Neural cell (in vitro differentiated cells): ENCODE data around the gene CARMIL1. TPM values are rescaled to one million over a fixed set of nuclear protein-coding genes. Genes with fewer than 3 reads are reported as not detected.

Source experiments
- H2AFZ ChIP-seq: fragments of 200-600, 300-800 bp; sonication (generic), shearing (Covaris generic); 2 replicates; pipeline ENCODE4 v1.6.0; 2014; ENCODE audit warnings: low read depth, mild to moderate bottlenecking, antibody characterized with exemption, low read length, moderate library complexity
- H3F3A ChIP-seq: fragments of 200-600 bp; shearing (Covaris generic); 2 replicates; pipeline ENCODE4 v1.6.1; 2016; ENCODE audit warnings: mild to moderate bottlenecking, moderate library complexity, mixed read lengths, antibody characterized with exemption, low read length; ENCODE audit not compliant: insufficient read depth, poor library complexity, severe bottlenecking
- H3K27ac ChIP-seq: fragments of 200-600, 300-800 bp; sonication (generic), shearing (Covaris generic); 2 replicates; pipeline ENCODE4 v1.5.1; 2014; ENCODE audit warnings: mild to moderate bottlenecking, low read length, moderate library complexity
- H3K27me3 ChIP-seq: fragments of 300-800, 200-600 bp; sonication (generic), shearing (Covaris generic); 2 replicates; pipeline ENCODE4 v1.6.0; 2014; ENCODE audit warnings: mild to moderate bottlenecking, low read depth, low read length, moderate library complexity; ENCODE audit not compliant: insufficient read depth
- H3K36me3 ChIP-seq: fragments of 300-800, 200-600 bp; sonication (generic), shearing (Covaris generic); 2 replicates; pipeline ENCODE4 v1.5.1; 2014; ENCODE audit warnings: mild to moderate bottlenecking, antibody characterized with exemption, low read length, moderate library complexity; ENCODE audit not compliant: insufficient read depth
- H3K4me2 ChIP-seq: fragments of 300-800, 200-600 bp; sonication (generic), shearing (Covaris generic); 2 replicates; pipeline ENCODE4 v1.6.0; 2014; ENCODE audit warnings: mild to moderate bottlenecking, low read length
- H3K4me3 ChIP-seq: fragments of 300-800, 200-600 bp; sonication (generic), shearing (Covaris generic); 2 replicates; pipeline ENCODE4 v1.5.1; 2014; ENCODE audit warnings: mild to moderate bottlenecking, low read length, moderate library complexity
- H3K79me2 ChIP-seq: fragments of 200-600 bp; shearing (Covaris generic); replicated peaks from 2 replicates; pipeline ENCODE4 v1.6.0; 2014; ENCODE audit warnings: mild to moderate bottlenecking, low read length, moderate library complexity; ENCODE audit not compliant: insufficient read depth
- H3K9ac ChIP-seq: fragments of 300-800, 200-600 bp; sonication (generic), shearing (Covaris generic); 2 replicates; pipeline ENCODE4 v1.6.1; 2016; ENCODE audit warnings: mild to moderate bottlenecking, low read length, mixed read lengths
- H3K9me2 ChIP-seq: fragments of 200-600 bp; shearing (Covaris generic); 2 replicates; pipeline ENCODE4 v1.6.1; 2016; ENCODE audit warnings: mild to moderate bottlenecking, low read length, mixed read lengths; ENCODE audit not compliant: insufficient read depth
- H3K9me3 ChIP-seq: fragments of 200-600, 300-800 bp; sonication (generic), shearing (Covaris generic); 2 replicates; pipeline ENCODE4 v1.6.1; 2016; ENCODE audit warnings: mild to moderate bottlenecking, mixed run types, low read length, moderate library complexity, mixed read lengths
- H4K20me1 ChIP-seq: fragments of 200-600 bp; shearing (Covaris generic); 2 replicates; pipeline ENCODE4 v1.6.1; 2016; ENCODE audit warnings: mild to moderate bottlenecking, mixed run types; ENCODE audit not compliant: insufficient read depth
- EP300 ChIP-seq: fragments of 450-650 bp; conservative IDR thresholded peaks from 2 replicates; pipeline ENCODE4 v1.6.1; 2014; ENCODE audit warnings: antibody characterized with exemption, mild to moderate bottlenecking, moderate library complexity; ENCODE audit not compliant: poor library complexity, severe bottlenecking
- EZH2 ChIP-seq: fragments of 200-600, 300-800 bp; shearing (Covaris generic), sonication (generic); IDR thresholded peaks from 2 replicates; pipeline ENCODE4 v1.6.1; 2014; ENCODE audit warnings: antibody characterized with exemption, low read length, borderline replicate concordance, mild to moderate bottlenecking; ENCODE audit not compliant: insufficient read depth, poor library complexity, severe bottlenecking
- MXI1 ChIP-seq: fragments of 450-650 bp; conservative IDR thresholded peaks from 2 replicates; pipeline ENCODE4 v1.6.1; 2014; ENCODE audit warnings: antibody characterized with exemption, mild to moderate bottlenecking; ENCODE audit not compliant: poor library complexity, severe bottlenecking
- POLR2AphosphoS5 ChIP-seq: IDR thresholded peaks from 2 replicates; pipeline ENCODE4 v1.6.1; 2012
- RAD21 ChIP-seq: fragments of 450-650 bp; conservative IDR thresholded peaks from 2 replicates; pipeline ENCODE4 v1.6.1; 2014; ENCODE audit warnings: antibody characterized with exemption, mild to moderate bottlenecking, moderate library complexity
- REST ChIP-seq: IDR thresholded peaks from 2 replicates; pipeline ENCODE4 v1.6.1; 2012; ENCODE audit warnings: borderline replicate concordance
- SMC3 ChIP-seq: fragments of 450-650 bp; conservative IDR thresholded peaks from 2 replicates; pipeline ENCODE4 v1.6.1; 2014; ENCODE audit warnings: antibody characterized with exemption, mild to moderate bottlenecking, moderate library complexity; ENCODE audit not compliant: poor library complexity
- TAF1 ChIP-seq: IDR thresholded peaks from 2 replicates; pipeline ENCODE4 v1.6.1; 2012; ENCODE audit warnings: low read depth
- polyA plus RNA-seq: library from polyadenylated mRNA; depleted of rRNA; stranded (reverse); fragments of >200 nt; gene quantifications from 2 replicates; pipeline ENCODE4 v1.2.3, GENCODE V29; 2014
- TF ChIP-seq, protein P1 (sequence below): fragments of 450-650 bp; IDR thresholded peaks from 2 replicates; pipeline ENCODE4 v1.5.1; 2014; ENCODE audit warnings: antibody characterized with exemption, mild to moderate bottlenecking, moderate library complexity; ENCODE audit not compliant: poor library complexity, severe bottlenecking

CARMIL1 gene
- polyA plus RNA-seq, 1 donor from 2014 or later: 5.3 TPM

GRCh38 chr6:25490018-25490801, 211.0 kb downstream of the CARMIL1 start:
- H3K9ac ChIP-seq: no peak overlapping the region
- H3K9me3 ChIP-seq: no peaks in the 10 kb centered on the region
- H3K36me3 ChIP-seq: no peaks in the 10 kb centered on the region
- H4K20me1 ChIP-seq: no peaks in the 10 kb centered on the region
- H3F3A ChIP-seq: no peaks in the 10 kb centered on the region
- no peak overlapping the region for H2AFZ ChIP-seq
- no peak overlapping the region for H3K4me2 ChIP-seq
- H3K4me3 ChIP-seq: no peak overlapping the region
- no peaks in the 10 kb centered on the region for H3K27me3 ChIP-seq
- H3K27ac ChIP-seq: no peak overlapping the region
- H3K79me2 ChIP-seq: no peaks in the 10 kb centered on the region
- H3K9me2 ChIP-seq: no peaks in the 10 kb centered on the region
- TF ChIP-seq RAD21 (peak; percentile 74), EP300 (no peak), TAF1 (no peak), POLR2AphosphoS5 (no peak), SMC3 (peak; percentile 76), REST (no peak), MXI1 (no peak), EZH2 (no peak)
- TF ChIP-seq, protein P1, sequence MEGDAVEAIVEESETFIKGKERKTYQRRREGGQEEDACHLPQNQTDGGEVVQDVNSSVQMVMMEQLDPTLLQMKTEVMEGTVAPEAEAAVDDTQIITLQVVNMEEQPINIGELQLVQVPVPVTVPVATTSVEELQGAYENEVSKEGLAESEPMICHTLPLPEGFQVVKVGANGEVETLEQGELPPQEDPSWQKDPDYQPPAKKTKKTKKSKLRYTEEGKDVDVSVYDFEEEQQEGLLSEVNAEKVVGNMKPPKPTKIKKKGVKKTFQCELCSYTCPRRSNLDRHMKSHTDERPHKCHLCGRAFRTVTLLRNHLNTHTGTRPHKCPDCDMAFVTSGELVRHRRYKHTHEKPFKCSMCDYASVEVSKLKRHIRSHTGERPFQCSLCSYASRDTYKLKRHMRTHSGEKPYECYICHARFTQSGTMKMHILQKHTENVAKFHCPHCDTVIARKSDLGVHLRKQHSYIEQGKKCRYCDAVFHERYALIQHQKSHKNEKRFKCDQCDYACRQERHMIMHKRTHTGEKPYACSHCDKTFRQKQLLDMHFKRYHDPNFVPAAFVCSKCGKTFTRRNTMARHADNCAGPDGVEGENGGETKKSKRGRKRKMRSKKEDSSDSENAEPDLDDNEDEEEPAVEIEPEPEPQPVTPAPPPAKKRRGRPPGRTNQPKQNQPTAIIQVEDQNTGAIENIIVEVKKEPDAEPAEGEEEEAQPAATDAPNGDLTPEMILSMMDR: peak; percentile 75

- H3F3A ChIP-seq: no peaks in the 10 kb centered on the region
- H3K9ac ChIP-seq: no peak overlapping the region
- TF ChIP-seq EZH2 (no peak), MXI1 (no peak), SMC3 (no peak), REST (no peak), EP300 (no peak), TAF1 (no peak), POLR2AphosphoS5 (no peak), RAD21 (no peak)
- TF ChIP-seq, protein P1: no peak
- H3K4me2 ChIP-seq: no peak overlapping the region
- H3K9me3 ChIP-seq: no peaks in the 10 kb centered on the region
- no peak overlapping the region for H2AFZ ChIP-seq
- no peaks in the 10 kb centered on the region for H3K27me3 ChIP-seq
- no peak overlapping the region for H3K27ac ChIP-seq
- no peaks in the 10 kb centered on the region for H3K9me2 ChIP-seq
- no peaks in the 10 kb centered on the region for H4K20me1 ChIP-seq
- H3K36me3 ChIP-seq: no peaks in the 10 kb centered on the region
- H3K4me3 ChIP-seq: no peak overlapping the region
- H3K79me2 ChIP-seq: no peaks in the 10 kb centered on the region
These were observed 213.8 kb downstream of the CARMIL1 start for GRCh38 chr6:25492951-25493350.
